ENCODE measurements around the gene PRPF40B.

Gene PRPF40B

GRCh38 chr12:49622501-49623141 lies 740 bp upstream of the PRPF40B start:
- peak overlapping the region; percentile 66 for H3K4me3 ChIP-seq (replicated peaks; ENCODE audit: low read depth, low read length)
- no peak for DNase-seq (ENCODE audit: low read depth)
- no peak for TF ChIP-seq CTCF (IDR thresholded peaks at IDR 0.05; ENCODE audit: low read length, missing control alignments)

- H3K4me3 ChIP-seq (replicated peaks; ENCODE audit: low read depth, low read length), result no peak overlapping the region
- peak; percentile 59 for DNase-seq (ENCODE audit: low read depth)
Measured at GRCh38 chr12:49624921-49625577, 1.7 kb downstream of the PRPF40B start.

GRCh38 chr12:49626169-49626835 lies 2.9 kb downstream of the PRPF40B start:
- H3K4me3 ChIP-seq (replicated peaks; ENCODE audit: low read depth, low read length), result no peak overlapping the region
- peak; percentile 37 for DNase-seq (ENCODE audit: low read depth)
- TF ChIP-seq CTCF (IDR thresholded peaks at IDR 0.05; ENCODE audit: low read length, missing control alignments), result peak; percentile 36

More at GRCh38 chr12:49624921-49625577, 1.7 kb downstream of the PRPF40B start:
- TF ChIP-seq CTCF (IDR thresholded peaks at IDR 0.05; ENCODE audit: low read length, missing control alignments), result no peak

GRCh38 chr12:49626836-49627235 lies 3.5 kb downstream of the PRPF40B start:
- no peak for DNase-seq (ENCODE audit: low read depth)
- no peak overlapping the region for H3K4me3 ChIP-seq (replicated peaks; ENCODE audit: low read depth, low read length)
- TF ChIP-seq CTCF (IDR thresholded peaks at IDR 0.05; ENCODE audit: low read length, missing control alignments), result no peak

GRCh38 chr12:49627752-49628360 lies 4.5 kb downstream of the PRPF40B start:
- peak; percentile 65 for DNase-seq (ENCODE audit: low read depth)
- TF ChIP-seq CTCF (IDR thresholded peaks at IDR 0.05; ENCODE audit: low read length, missing control alignments), result no peak
- H3K4me3 ChIP-seq (replicated peaks; ENCODE audit: low read depth, low read length), result no peak overlapping the region

GRCh38 chr12:49631336-49631907 lies 8.1 kb downstream of the PRPF40B start:
- no peak for DNase-seq (ENCODE audit: low read depth)
- TF ChIP-seq CTCF (IDR thresholded peaks at IDR 0.05; ENCODE audit: low read length, missing control alignments), result no peak
- no peak overlapping the region for H3K4me3 ChIP-seq (replicated peaks; ENCODE audit: low read depth, low read length)

All from fibroblast of pulmonary artery (primary cell).